H9 (cell line): ENCODE results near the gene CCDC91. TPM values are rescaled to one million over a fixed set of nuclear protein-coding genes. Genes with fewer than 3 reads are reported as not detected.

Experiments used
- DNase-seq: peaks from one replicate; pipeline ENCODE4 v3.0.0-alpha.2; 2017
- H2AFZ ChIP-seq: one replicate; pipeline ENCODE4 v1.6.1; 2013; ENCODE audit warnings: mild to moderate bottlenecking, low read length, control low read depth, moderate library complexity
- H2AK5ac ChIP-seq: 2 replicates; pipeline ENCODE4 v1.6.1; 2013; ENCODE audit warnings: low read length, control low read depth, mixed read lengths; ENCODE audit not compliant: insufficient read length
- H2BK120ac ChIP-seq: one replicate; pipeline ENCODE4 v1.6.1; 2013; ENCODE audit warnings: low read depth, mild to moderate bottlenecking, low read length, control low read depth, inconsistent platforms; ENCODE audit not compliant: poor library complexity, severe bottlenecking
- H2BK12ac ChIP-seq: 2 replicates; pipeline ENCODE4 v1.6.1; 2013; ENCODE audit warnings: low read length, control low read depth, mixed read lengths, low read depth; ENCODE audit not compliant: insufficient read length
- H2BK15ac ChIP-seq: 2 replicates; pipeline ENCODE4 v1.6.1; 2013; ENCODE audit warnings: low read depth, low read length, control low read depth
- H2BK20ac ChIP-seq: one replicate; pipeline ENCODE4 v1.6.1; 2013; ENCODE audit warnings: low read depth, mild to moderate bottlenecking, low read length, control low read depth, inconsistent platforms; ENCODE audit not compliant: poor library complexity, severe bottlenecking
- H2BK5ac ChIP-seq: 2 replicates; pipeline ENCODE4 v1.6.1; 2013; ENCODE audit warnings: low read length, control low read depth, mixed read lengths; ENCODE audit not compliant: insufficient read length
- H3K14ac ChIP-seq: 2 replicates; pipeline ENCODE4 v1.6.1; 2013; ENCODE audit warnings: low read length, control low read depth; ENCODE audit not compliant: insufficient read depth
- H3K18ac ChIP-seq: 2 replicates; pipeline ENCODE4 v1.6.1; 2013; ENCODE audit warnings: low read depth, mild to moderate bottlenecking, mixed read lengths, low read length, control low read depth; ENCODE audit not compliant: insufficient read length
- H3K23ac ChIP-seq: 2 replicates; pipeline ENCODE4 v1.6.1; 2013; ENCODE audit warnings: low read length, control low read depth, mixed read lengths, low read depth; ENCODE audit not compliant: insufficient read length
- H3K23me2 ChIP-seq: 2 replicates; pipeline ENCODE4 v1.6.1; 2013; ENCODE audit warnings: low read depth, mild to moderate bottlenecking, mixed read lengths, low read length, control low read depth; ENCODE audit not compliant: insufficient read length, poor library complexity, severe bottlenecking
- H3K27ac ChIP-seq: 2 replicates; pipeline ENCODE4 v1.5.1; 2013; ENCODE audit warnings: low read length, control low read depth, mixed read lengths, low read depth; ENCODE audit not compliant: insufficient read length
- H3K27me3 ChIP-seq: 2 replicates; pipeline ENCODE4 v1.6.1; 2013; ENCODE audit warnings: low read length, control low read depth, inconsistent platforms; ENCODE audit not compliant: insufficient read depth
- H3K4ac ChIP-seq: 2 replicates; pipeline ENCODE4 v1.6.1; 2013; ENCODE audit warnings: low read depth, mild to moderate bottlenecking, control low read depth, inconsistent platforms, low read length, moderate library complexity
- H3K4me1 ChIP-seq: 2 replicates; pipeline ENCODE4 v1.6.1; 2013; ENCODE audit warnings: low read length, control low read depth, inconsistent platforms; ENCODE audit not compliant: insufficient read depth
- H3K4me2 ChIP-seq: 2 replicates; pipeline ENCODE4 v1.6.1; 2013; ENCODE audit warnings: low read length, control low read depth, mixed read lengths; ENCODE audit not compliant: insufficient read length, insufficient read depth
- H3K56ac ChIP-seq: 2 replicates; pipeline ENCODE4 v1.6.1; 2013; ENCODE audit warnings: low read depth, mild to moderate bottlenecking, mixed read lengths, low read length, control low read depth; ENCODE audit not compliant: insufficient read length
- H3K79me1 ChIP-seq: 2 replicates; pipeline ENCODE4 v1.6.1; 2013; ENCODE audit warnings: low read depth, mild to moderate bottlenecking, moderate library complexity, low read length, control low read depth, inconsistent platforms; ENCODE audit not compliant: insufficient read depth, poor library complexity, severe bottlenecking
- H3K79me2 ChIP-seq: 2 replicates; pipeline ENCODE4 v1.6.1; 2013; ENCODE audit warnings: low read length, control low read depth, inconsistent platforms; ENCODE audit not compliant: insufficient read depth
- H3K9ac ChIP-seq: 2 replicates; pipeline ENCODE4 v1.6.1; 2013; ENCODE audit warnings: low read length, control low read depth, mixed read lengths; ENCODE audit not compliant: insufficient read length; ENCODE audit errors: extremely low read depth
- H3K9me3 ChIP-seq: one replicate; pipeline ENCODE4 v1.6.1; 2013; ENCODE audit warnings: low read depth, low read length, inconsistent platforms; ENCODE audit not compliant: control insufficient read depth
- H3T11ph ChIP-seq: one replicate; pipeline ENCODE4 v1.6.1; 2013; ENCODE audit warnings: mild to moderate bottlenecking, low read length, control low read depth, inconsistent platforms
- H4K20me1 ChIP-seq: one replicate; pipeline ENCODE4 v1.6.1; 2013; ENCODE audit not compliant: control insufficient read depth, insufficient read length, insufficient read depth
- H4K5ac ChIP-seq: 2 replicates; pipeline ENCODE4 v1.6.1; 2013; ENCODE audit warnings: low read depth, mild to moderate bottlenecking, mixed read lengths, low read length, control low read depth; ENCODE audit not compliant: insufficient read length
- H4K8ac ChIP-seq: replicated peaks from 2 replicates; pipeline ENCODE4 v1.6.1; 2013; ENCODE audit warnings: low read length, control low read depth, mixed read lengths, low read depth; ENCODE audit not compliant: insufficient read length
- H4K91ac ChIP-seq: 2 replicates; pipeline ENCODE4 v1.6.1; 2013; ENCODE audit warnings: low read depth, mild to moderate bottlenecking, moderate library complexity, mixed read lengths, low read length, control low read depth; ENCODE audit not compliant: insufficient read length
- H3K27ac Mint-ChIP-seq, 3 experiments: 2 replicates in 2 of 3; 3 replicates in 1 of 3; pipeline ENCODE4 v1.8.0; 2020 to 2021; ENCODE audit warnings: mixed read lengths in 3 of 3, mild to moderate bottlenecking in 1 of 3, moderate library complexity in 1 of 3
- H3K27me3 Mint-ChIP-seq: 2 replicates; pipeline ENCODE4 v1.8.0; 2021; ENCODE audit warnings: low read depth, mild to moderate bottlenecking, moderate library complexity, mixed read lengths
- H3K36me3 Mint-ChIP-seq, 3 experiments: 2 replicates in 2 of 3; 3 replicates in 1 of 3; pipeline ENCODE4 v1.8.0; 2020 to 2021; ENCODE audit warnings: low read depth in 3 of 3, mixed read lengths in 3 of 3; ENCODE audit not compliant: insufficient read depth in 1 of 3
- H3K4me1 Mint-ChIP-seq, 2 experiments: 2 replicates each; pipeline ENCODE4 v1.8.0; 2020; ENCODE audit warnings: mixed read lengths in 2 of 2
- H3K4me3 Mint-ChIP-seq, 2 experiments: 2 replicates in 1 of 2; 3 replicates in 1 of 2; pipeline ENCODE4 v1.8.0; 2020 to 2021; ENCODE audit warnings: mild to moderate bottlenecking in 2 of 2, mixed read lengths in 2 of 2, moderate library complexity in 1 of 2
- H3K9me3 Mint-ChIP-seq, 2 experiments: 2 replicates in 1 of 2; 3 replicates in 1 of 2; pipeline ENCODE4 v1.8.0; 2020; ENCODE audit warnings: mild to moderate bottlenecking in 2 of 2, mixed read lengths in 2 of 2, moderate library complexity in 1 of 2
- CTCF ChIP-seq: fragments of 200-600 bp; sonication (generic); conservative IDR thresholded peaks from 3 replicates; pipeline ENCODE4 v1.8.0; 2021; ENCODE audit warnings: antibody characterized with exemption, mild to moderate bottlenecking
- total RNA-seq: library from RNA; stranded (reverse); gene quantifications from 2 replicates; pipeline ENCODE4 v1.2.1, GENCODE V29; 2021

Gene CCDC91
- total RNA-seq, 1 experiment from 2014 or later, result 22.7 TPM

- Histone ChIP-seq H3K56ac (no peak overlapping the region), H2BK15ac (no peak overlapping the region), H2BK12ac (no peak overlapping the region), H3K9ac (no peak overlapping the region), H3K4ac (no peak overlapping the region), H3K23ac (no peak overlapping the region), H4K8ac (no peak overlapping the region), H2BK120ac (no peak overlapping the region), H4K91ac (no peak overlapping the region), H3K14ac (no peak overlapping the region), H2AFZ (no peak overlapping the region), H3K27ac (no peak overlapping the region), H3K23me2 (no peaks in the 10 kb centered on the region), H3T11ph (no peak overlapping the region), H3K4me2 (no peak overlapping the region), H2BK5ac (no peak overlapping the region), H2BK20ac (no peak overlapping the region), H3K9me3 (no peaks in the 10 kb centered on the region), H4K20me1 (no peaks in the 10 kb centered on the region), H3K79me2 (no peaks in the 10 kb centered on the region; the same call in 1 of the 2 replicates), H3K18ac (no peak overlapping the region), H3K79me1 (no peaks in the 10 kb centered on the region), H4K5ac (no peak overlapping the region), H3K27me3 (no peaks in the 10 kb centered on the region), H3K4me1 (peaks cover 2% of the 10 kb centered on the region; the same call in 1 of the 2 replicates), H2AK5ac (no peak overlapping the region)
- no peak for DNase-seq
- Mint-ChIP-seq H3K36me3 (peaks cover 3 to 26% (median 12%) of the 10 kb centered on the region in 3 experiments), H3K9me3 (peaks cover 16 to 20% of the 10 kb centered on the region in 2 experiments), H3K4me1 (peaks cover 44 to 57% of the 10 kb centered on the region in 2 experiments), H3K27me3 (no peaks in the 10 kb centered on the region), H3K27ac (no peak overlapping the region), H3K4me3 (no peak overlapping the region)
- no peak for TF ChIP-seq CTCF
Observed at GRCh38 chr12:28219827-28220226, 29.6 kb downstream of the CCDC91 start.
